ENCODE results near the gene RPTOR.

DNA sequence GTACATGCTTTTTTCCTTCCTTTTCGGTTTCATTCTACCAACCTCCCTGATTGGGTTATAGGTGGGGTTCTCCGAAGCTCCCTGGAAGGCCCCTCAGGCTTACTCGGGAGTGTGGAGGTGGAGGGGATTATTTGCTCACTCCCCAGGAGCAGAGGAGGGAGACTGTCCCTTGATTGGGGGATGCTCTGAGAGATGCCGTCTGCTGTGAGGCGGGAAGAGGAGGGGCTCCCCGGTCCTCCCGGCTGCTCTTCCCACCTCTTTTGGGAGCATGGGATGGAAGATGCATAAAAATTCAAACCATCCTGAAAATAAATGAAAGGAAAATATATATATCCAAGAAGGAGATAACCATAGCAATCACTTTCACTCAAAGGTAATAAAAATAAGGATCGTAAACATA is 16.1 kb upstream of the RPTOR start:
- no peak for TF ChIP-seq CTCF (optimal IDR thresholded peaks at IDR 0.05 in 1 of 3, IDR thresholded peaks at IDR 0.05 in 1 of 3, conservative IDR thresholded peaks at IDR 0.05 in 1 of 3; ENCODE audit: extremely low read depth in 1 of 3, insufficient read depth in 2 of 3, low read length in 3 of 3)
- TF ChIP-seq EZH2 (IDR thresholded peaks at IDR 0.05; ENCODE audit: low read length): no peak

Data from keratinocyte (primary cell).